CD4-positive, alpha-beta T cell treated with Interleukin-17A for 4 hours (primary cell): ENCODE data around the gene NBPF20.
A peak's percentile ranks its signal among the peaks of the same experiment; 100 is the strongest.
"Not testable (repeated sequence)": the region's sequence is repeated elsewhere in the genome, so short reads cannot be mapped to it uniquely, and the experiment has no call there.

Experiments used
- DNase-seq: peaks from one replicate; pipeline ENCODE4 v3.0.0-alpha.2; 2020; ENCODE audit warnings: mixed read lengths

NBPF20 gene

GRCh38 chr1:145424612-145425435, 579 bp downstream of the NBPF20 start:
- DNase-seq = peak; percentile 56

- not testable (repeated sequence) for DNase-seq
These were observed 10.3 kb downstream of the NBPF20 start for GRCh38 chr1:145415149-145415548.

- not testable (repeated sequence) for DNase-seq
These were observed 18.1 kb downstream of the NBPF20 start for GRCh38 chr1:145407266-145407665.

- peak; percentile 2 for DNase-seq
These were observed 20.5 kb downstream of the NBPF20 start for GRCh38 chr1:145404949-145405348.

GRCh38 chr1:145400701-145401100, 24.7 kb downstream of the NBPF20 start:
- not testable (repeated sequence) for DNase-seq
